HT-29 (cell line): ENCODE measurements around the gene POLR2E. TPM values are rescaled to one million over a fixed set of nuclear protein-coding genes. Genes with fewer than 3 reads are reported as not detected.
"Not testable (repeated sequence)": the region's sequence is repeated elsewhere in the genome, so short reads cannot be mapped to it uniquely, and the experiment has no call there.

Experiments
- DNase-seq: peaks from one replicate; pipeline ENCODE4 v3.0.0-alpha.2; 2015; ENCODE audit warnings: low spot score
- total RNA-seq: library from RNA; depleted of rRNA; stranded (reverse); fragments of >200 nt; shearing (Covaris generic); gene quantifications from 2 replicates; pipeline ENCODE4 v1.2.3, GENCODE V29; 2014; rRNA removed

Gene POLR2E
- 394 and 395 TPM in 2 replicates for total RNA-seq

DNA sequence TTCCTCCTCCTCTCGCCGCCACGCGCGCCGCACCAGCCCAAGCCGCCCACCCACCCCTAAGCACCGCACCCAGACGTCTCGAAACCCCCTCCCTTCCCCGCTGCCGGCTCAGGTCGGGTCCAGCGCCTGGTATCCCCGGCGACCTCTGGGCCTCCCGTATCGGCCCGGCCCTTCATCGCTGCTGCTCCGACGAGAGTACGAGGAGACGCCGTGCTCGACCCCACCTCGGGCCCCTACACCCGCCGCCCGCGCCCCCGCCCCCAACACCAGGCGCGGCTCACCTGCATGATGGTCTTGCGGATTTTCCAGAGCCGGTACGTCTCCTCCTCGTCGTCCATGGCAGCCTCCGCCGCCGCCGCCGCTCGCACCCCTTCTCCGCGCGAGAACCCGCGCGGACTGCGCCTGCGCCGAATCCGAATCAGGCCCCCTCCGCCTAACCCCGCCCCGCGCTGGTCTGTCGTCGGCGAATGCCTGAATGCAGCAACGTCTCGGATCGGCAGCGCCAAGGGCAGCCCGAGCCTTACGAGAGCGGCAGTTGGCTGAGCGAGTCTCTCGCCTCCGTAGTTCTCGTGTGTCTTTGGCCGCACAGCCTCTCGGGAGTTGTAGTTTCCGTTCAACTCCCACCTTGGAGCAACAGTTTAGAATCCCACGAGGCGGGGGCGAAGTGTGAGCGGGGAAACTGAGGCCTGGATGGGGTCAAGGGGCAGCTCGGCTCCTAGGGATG is at the start of gene POLR2E:
TSS of gene POLR2E (minus strand) at position 398 of the 724 bp plus-strand sequence. CDS start at position 338, 60 bp downstream.
- peak; percentile 90 for DNase-seq

DNA sequence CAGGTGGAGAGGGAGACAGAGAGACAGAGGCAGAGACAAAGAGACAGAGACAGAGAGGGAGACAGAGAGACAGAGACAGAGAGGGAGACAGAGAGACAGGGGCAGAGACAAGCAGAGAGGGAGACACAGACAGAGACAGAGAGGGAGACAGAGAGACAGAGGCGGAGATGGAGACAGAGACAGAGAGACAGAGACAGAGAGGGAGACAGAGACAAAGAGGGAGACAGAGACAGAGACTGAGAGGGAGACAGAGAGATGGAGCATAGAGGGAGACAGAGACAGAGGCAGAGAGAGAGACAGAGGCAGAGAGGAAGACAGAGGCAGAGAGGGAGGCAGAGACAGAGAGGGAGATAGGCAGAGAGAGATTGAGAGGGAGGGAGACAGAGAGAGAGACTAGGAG is 49.6 kb upstream of the POLR2E start:
- no peak for DNase-seq

DNA sequence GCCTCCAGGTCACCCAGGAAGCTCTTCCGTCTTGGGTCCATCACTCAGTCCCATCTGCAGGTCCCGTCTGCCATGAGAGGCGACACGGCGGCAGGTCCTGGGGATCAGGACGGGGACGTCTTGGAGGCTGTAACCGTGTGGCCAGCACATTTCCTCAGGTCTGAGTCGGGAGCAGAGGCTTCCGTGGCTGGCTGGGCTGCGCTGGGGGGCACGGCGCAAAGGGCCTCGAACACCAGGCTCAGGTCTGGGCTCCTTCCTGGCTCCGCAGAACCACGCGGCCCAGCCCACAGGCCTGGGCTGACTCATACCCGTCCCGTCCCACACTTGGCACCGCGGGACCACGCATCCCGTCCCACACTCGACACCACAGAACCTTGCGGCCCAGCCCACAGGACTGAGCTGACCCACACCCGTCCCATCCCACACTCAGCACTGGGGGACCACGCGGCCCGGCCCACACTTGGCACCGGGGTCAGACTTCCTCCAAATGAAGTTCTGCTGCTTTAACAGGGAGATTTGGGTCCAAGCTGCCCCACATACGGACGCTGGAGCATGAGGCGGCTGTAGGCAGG is 48.7 kb upstream of the POLR2E start:
- no peak for DNase-seq

DNA sequence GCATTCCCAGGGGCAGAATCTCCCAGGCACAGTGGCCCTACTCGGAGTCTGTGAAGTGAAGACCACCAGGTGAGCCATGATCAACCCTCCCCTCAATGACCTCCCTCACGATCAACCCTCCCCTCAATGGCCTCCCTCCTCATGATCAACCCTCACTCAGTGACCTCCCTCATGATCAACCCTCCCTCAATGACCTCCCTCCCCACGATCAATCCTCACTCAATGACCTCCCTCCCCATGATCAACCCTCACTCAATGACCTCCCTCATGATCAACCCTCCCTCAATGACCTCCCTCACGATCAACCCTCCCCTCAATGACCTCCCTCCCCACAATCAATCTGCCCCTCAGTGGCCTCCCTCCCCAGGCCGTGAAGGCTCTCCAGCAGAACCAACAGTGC is 46.8 kb upstream of the POLR2E start:
- DNase-seq: no peak

DNA sequence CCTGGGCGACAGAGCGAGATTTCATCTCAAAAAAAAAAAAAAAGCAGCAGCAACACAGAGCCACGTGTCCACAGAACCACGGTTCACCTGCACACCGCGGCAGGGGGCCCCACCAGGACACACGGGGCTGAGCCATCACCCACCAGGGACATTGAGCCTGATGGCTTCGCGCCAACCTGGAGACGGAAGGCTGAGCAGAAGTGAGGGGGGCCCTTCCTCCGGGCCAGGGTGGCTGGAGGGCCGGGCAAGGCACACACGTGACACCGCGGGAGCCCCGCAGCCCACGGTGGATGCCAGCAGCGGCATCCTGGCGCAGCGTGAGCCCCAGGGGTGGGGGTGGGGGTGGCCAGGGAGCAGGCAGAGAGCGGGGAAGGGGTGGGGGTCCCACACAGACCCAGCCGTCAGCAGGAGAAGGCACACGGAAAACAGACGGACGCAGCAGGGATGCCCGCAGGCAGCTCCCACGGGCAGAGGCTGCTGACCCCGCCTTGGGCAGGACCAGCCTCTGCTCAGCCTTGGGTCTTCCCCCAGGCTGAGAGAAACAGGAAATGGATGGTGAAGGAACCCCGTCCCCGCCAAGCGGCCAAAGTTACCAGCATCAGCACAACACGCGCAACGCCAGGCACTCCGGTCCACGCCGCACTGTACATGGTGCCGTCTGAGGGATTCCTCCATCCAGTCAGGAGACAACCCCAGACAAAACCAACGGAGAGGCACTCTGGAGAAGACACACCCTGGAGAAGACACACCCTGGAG is 45.3 kb upstream of the POLR2E start:
- DNase-seq: no peak

DNA sequence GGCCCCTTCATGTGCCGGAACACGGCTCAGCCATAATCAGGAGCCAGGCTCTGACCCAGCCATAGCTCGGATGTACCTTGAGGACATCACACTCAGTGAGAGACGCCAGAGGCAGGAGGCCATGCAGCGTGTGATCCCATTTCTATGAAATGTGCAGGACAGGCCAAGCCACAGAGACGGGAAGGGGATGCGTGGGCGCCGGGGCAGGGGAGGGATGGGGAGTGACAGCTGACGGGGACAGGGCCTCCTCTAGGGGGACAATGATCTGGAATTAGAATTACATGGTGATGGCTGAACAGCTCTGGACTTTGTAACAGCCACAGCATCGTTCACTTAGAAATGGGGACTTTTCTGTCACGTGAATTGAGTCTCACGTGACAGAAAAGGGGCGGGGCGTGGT is 44.0 kb upstream of the POLR2E start:
- DNase-seq: no peak

DNA sequence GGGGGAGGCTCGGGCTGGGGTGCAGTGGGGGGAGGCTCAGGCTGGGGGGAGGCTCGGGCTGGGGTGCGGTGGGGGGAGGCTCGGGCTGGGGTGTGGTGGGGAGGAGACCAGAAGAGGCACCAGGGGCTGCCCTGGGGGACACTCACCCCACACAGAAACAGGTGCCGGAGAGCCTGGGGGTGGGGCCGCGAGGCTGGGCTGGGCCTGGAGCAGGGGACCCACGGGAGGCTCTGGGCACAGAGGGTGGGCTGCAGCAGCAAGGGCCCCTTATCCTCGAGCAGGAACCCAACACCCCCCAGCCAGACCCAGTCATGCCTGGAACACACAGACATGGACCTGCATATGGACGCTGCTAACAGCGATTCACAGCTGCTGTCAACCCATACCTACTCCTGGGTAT is 42.9 kb upstream of the POLR2E start:
- DNase-seq: no peak

DNA sequence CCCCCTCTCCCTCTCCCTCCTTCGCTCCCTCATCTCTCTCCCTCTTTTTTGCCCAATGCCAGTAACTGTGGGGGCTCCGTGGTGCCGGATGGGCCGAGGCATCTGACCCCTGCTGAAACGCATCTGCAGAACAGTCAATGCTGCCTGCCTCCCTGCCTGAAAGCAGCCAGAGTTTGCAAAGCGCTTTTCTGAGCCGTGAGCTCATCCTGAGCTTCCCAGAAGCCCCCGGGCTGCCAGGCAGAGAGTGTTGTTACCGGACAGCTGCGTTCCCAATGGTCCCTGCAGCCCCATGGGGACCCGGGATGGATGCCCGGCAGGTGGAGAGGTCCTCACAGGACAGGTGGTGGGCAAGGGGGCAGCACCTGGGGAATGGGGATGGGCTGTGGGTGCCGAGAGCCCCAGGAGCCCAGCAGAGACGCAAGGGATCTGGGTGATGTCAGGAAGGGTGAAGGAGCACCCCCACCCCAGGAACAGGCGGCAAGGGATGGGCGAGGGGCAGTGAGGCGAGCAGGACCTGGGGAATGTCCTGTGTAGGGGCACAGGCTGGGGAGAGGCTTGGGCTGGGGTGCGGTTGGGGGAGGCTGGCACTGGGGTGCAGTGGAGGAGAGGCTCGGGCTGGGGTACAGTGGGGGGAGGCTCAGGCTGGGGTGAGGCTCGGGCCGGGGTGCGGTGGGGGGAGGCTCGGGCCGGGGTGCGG is 41.6 kb upstream of the POLR2E start:
- no peak for DNase-seq

DNA sequence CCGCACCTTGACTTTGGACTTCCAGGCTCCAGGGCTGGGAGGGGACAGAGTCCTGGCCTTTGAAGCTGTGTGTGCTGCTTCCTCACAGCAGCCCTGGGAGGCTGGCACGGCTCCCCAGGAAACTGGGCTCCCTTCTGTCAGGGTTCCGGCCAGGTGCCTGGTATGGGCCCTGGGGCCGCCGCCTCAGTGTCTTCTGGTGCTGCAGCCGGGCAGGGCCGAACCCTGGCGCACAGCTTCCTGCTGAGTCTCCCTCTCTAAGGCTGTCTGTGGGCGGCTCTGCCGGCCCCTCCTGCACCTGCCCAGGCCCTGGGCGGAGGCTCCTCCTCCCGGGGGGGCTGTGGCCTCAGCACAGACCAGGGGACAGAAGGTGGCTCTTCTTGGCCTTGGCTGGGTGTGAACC is 41.0 kb upstream of the POLR2E start:
- peak; percentile 38 for DNase-seq

DNA sequence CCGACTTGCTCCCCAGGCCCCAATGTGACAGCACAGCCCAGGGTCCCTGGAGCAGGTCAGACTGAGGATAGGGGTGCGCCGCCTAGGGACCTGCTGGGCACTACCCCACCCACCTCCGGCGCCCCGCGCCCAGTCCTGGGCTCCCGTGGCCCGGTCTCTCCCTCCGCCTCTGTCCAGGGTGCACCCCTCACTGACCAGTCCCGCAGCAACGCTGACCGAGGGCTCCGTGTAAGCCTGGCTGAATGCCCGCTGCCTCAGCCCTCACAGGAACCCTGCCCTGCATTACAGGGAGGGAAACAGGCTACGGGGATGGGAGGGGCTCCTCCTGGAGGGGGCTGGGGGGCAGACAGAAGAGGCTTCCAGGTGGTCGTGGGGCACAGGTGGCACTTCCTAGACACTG is 40.3 kb upstream of the POLR2E start:
- no peak for DNase-seq

DNA sequence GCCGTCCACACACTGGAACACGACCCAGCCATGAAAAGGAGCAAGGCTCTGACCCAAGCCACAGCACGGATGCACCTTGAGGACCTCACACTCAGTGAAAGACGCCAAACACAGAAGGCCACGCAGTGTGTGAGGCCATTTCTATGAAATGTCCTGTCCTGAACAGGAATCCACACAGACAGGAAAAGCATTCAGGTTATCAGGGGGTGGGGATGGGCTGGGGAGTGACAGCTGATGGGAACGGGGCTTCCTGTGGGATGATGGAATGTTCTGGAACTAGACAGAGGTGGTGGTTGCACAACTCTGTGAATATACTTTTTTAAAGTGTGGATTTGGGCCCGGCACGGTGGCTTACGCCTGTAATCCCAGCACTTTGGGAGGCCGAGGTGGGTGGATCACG is 39.3 kb upstream of the POLR2E start:
- DNase-seq: no peak

DNA sequence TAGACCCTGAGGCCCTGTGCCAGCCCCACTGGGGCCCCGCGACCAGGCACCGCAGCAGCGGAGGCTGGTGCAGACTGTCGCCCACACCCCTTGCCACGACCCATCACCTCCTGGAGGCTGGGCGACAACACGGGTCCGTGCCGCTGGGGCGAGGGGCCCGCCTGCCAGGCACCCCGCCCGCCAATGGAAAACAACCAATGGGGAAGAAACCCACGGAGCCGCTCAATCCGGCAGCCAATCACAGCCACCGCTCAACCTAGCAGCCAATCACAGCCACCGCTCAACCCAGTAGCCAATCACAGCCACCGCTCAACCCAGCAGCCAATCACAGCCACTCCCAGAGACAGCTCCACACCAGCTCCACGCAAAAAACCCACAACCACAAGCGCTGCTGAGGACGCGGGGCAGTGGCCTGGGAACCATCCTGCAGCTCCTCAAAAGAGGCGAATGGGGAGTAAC is 38.3 kb upstream of the POLR2E start:
- DNase-seq: no peak

DNA sequence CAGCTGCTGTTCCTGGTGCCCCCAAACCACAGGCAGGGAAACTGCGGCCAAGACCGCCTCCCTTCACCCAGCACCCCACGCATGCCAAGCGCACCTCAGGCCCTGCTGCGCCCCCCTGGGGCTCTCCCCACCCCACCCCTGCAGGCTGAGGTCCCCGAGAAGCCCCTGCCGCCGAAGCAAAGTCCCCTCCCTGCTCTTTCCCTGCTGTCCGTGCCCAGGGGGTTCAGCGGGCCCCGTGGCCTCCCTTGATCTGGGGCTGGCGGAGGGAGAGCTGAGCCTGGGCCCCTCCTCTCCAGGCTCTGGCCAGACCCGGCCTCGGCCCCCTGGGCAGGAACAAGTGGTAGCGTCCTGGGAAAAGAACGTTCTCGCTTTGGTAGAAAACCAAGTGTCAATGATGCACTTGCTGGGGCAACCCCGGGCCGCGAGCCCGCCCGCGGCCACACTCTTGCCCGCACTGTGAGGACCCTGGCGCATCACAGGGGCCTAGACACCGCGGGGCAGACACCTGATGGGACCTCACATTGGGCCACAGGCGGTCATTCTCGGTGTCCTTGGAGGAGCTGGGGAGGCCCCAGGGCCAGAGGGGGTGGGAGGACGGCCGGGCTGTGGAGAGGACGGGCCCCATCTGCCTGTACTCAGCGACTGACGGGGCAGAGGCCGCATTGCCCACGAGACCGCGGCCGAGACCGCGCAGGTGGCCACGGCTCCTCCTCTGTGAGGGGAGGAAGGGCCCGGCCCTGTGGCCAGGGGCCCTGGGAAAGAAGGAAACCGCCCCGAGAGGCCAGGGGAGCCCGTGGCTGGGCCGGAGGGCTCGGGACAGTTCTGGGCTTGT is 37.6 kb upstream of the POLR2E start:
- DNase-seq: no peak

DNA sequence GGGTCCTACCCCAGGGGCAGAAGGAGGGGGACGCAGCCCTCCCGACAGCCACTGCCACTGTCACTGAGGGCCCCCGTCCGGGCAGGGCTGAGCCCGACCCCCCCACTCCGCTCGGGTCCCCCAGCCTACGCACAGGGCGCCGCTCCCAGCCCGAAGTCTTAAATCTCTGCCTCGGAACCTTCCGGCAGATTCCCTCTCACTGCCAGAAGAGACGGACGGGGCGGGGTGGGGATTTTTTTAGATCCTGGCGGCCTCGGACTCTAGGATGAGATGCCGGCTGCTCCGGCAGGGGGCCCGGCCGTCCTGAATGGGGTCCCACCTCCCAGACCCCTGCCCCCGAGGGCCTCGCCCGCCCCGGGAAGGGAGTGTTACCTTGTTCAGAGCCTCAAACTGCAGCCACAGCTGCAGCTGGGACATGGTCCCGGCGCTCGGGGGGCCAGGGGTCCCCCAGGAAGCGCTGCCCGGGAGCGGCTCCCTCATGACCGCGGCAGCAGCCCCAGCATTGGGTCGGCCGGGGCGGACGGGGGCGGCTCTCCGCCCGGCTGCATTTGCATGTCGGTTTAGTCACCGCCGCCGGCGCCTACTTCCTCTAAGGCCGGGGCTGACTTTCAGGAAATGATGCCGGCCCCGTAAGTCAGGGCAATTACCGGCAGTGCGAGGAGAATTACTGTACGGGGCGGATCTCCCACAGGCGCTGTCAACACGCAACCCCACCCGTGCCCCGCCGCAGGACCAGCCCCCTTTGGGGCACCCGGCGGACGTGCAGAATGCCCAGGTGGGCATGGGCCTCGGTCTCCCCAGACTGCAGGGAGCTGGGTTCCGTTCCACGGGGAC is 36.8 kb upstream of the POLR2E start:
- DNase-seq: peak; percentile 72

DNA sequence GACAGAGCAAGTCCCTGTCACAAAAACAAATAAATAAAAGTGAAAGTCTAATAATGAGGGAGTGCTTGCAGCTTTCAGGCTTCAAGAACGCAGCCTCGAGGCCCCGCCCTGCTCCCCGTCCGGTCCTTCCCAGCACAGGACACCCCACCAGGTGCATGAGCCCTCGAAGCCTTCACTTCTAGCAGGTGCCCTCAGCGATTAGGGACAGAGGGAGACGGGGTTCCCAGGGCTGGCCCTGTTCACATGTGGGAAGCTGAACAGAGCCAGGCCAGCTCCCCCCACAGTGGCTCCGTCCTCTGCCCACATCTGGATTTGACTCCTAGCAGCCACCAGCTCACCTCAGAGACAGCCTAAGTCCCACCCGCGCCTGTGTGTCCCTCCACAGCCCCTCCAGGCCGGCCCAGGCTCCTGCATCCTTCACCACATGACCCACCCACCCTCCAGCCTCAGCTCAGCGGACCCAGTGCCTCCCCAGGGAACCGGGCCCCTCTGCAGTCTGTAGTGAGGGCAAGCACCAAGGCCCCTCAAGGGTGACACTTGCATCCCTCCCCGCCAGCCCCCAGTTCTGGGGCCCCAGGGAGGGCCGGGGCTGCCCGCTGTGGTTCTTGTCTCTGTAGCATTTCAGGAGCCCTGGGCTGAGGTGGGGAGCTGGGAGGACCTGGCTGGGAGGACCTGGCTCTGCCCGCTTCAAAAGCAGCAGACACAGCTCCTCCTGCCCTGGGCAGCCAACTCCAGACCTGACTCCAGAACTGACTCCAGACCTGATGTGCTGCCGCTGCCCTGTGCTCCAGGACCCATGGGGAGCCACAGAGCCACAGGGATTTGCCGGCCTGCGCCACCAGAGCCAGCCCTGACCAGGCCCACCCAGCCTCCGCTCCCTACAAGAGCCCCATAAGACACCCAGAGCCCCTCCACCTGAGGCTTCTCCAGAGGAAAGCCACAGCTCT is 35.9 kb upstream of the POLR2E start:
- DNase-seq: peak; percentile 26

DNA sequence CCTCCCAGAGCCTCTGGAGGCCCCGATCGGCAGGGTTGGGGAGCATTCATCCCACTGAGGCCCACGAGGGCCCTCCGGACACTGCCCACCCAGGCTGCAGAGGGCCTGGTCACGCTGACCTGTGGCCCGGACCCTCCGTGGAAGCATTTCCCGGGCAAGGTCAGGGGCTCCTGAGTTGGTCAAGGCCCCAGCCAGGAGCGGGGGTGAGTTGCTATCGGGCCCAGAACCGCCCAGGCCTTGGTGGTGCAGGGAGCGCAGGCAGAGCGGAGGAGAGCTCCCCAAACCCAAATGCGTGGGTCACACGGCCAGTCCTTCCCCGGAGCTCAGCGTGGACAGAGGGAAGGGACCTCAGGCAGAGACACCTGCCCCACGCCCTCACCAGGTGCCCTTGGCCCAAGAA is 34.4 kb upstream of the POLR2E start:
- no peak for DNase-seq

DNA sequence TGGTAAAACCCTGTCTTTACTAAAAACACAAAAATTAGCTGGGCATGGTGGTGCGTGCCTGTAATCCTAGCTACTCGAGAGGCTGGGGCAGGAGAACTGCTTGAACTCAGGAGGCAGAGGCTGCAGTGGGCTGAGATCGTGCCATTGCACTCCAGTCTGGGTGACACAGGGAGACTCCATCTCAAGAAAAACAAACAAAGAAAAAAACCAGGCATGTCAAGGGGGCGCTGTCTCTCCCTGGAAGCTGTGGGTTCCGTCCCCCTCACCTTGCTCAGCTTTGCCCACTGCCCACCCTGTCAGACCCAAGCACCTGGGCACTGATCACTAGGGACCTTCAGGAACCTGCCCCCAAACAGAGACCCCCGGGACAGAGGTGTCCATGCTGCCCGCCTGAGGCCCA is 33.9 kb upstream of the POLR2E start:
- DNase-seq: not testable (repeated sequence)

DNA sequence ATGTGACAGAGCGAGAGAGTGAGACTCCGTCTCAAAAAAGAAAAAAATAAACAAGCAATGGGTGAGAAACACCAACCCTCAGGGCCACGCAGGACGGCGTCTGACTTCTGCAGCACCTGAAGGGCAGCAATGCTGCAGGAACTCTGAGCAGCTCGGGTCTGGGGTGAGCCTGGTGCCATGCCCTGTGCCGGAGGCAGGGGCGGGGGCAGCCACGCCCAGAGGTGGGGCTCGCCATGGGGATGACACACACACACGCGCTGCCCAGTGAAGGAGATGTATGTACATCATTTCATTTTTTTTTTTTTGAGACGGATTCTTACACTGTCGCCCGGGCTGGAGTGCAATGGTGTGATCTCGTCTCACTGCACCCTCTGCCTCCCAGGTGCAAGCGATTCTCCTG is 32.9 kb upstream of the POLR2E start:
- no peak for DNase-seq
